ENCODE measurements around the gene ATG7.
"Not testable (repeated sequence)": the region's sequence is repeated elsewhere in the genome, so short reads cannot be mapped to it uniquely, and the experiment has no call there.

The ATG7 gene

DNA sequence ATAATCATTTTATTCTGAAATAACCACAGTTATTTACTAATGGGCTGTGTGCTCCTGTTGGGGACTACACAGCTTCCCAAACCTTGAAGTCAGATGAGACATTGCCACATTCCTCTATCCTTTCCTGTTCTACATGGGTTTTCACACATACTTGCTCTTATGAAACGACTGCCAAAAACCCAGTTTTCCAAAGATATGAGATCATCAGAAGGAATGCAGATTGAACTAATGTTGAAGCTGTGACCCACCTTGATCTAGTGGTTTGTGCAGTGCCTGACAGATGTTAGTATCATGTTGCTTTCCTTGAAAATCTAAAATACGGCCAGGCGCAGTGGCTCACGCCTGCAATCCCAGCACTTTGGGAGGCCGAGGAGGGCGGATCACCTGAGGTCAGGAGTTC lies 226.9 kb downstream of the ATG7 start:
- DNase-seq (ENCODE audit: low spot score): no peak
- TF ChIP-seq, protein P1, sequence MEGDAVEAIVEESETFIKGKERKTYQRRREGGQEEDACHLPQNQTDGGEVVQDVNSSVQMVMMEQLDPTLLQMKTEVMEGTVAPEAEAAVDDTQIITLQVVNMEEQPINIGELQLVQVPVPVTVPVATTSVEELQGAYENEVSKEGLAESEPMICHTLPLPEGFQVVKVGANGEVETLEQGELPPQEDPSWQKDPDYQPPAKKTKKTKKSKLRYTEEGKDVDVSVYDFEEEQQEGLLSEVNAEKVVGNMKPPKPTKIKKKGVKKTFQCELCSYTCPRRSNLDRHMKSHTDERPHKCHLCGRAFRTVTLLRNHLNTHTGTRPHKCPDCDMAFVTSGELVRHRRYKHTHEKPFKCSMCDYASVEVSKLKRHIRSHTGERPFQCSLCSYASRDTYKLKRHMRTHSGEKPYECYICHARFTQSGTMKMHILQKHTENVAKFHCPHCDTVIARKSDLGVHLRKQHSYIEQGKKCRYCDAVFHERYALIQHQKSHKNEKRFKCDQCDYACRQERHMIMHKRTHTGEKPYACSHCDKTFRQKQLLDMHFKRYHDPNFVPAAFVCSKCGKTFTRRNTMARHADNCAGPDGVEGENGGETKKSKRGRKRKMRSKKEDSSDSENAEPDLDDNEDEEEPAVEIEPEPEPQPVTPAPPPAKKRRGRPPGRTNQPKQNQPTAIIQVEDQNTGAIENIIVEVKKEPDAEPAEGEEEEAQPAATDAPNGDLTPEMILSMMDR (IDR thresholded peaks at IDR 0.05; ENCODE audit: extremely low read depth, missing control alignments): no peak

DNA sequence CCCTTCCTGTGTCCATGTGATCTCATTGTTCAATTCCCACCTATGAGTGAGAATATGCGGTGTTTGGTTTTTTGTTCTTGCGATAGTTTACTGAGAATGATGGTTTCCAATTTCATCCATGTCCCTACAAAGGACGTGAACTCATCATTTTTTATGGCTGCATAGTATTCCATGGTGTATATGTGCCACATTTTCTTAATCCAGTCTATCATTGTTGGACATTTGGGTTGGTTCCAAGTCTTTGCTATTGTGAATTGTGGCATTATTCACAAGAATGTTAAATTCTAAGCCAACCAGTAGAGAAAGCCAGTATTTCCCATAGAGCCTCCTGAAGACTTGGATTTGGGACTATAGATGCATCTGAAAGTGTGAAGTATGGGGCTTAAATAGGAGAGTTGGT lies 230.2 kb downstream of the ATG7 start:
- DNase-seq (ENCODE audit: low spot score): not testable (repeated sequence)

DNA sequence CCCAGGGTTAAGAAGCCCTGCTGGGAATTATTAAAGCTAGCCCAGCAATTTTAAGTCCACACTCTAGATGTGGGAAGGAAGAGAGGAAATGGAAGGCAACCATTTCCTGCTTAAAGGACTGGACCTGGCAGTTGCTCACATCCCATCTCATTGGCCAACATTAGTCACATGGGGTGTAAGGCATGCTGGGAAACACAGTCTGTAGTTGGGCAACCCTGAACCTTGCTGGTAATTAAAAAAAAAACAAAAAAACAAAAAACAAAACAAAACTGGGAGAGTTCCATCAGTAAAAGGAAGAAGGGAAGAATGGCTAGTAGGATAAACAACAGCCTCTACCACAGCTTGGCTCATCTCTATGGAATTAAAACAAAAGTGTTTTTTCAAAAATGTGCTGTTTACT lies 235.5 kb downstream of the ATG7 start:
- TF ChIP-seq, protein P1 (IDR thresholded peaks at IDR 0.05; ENCODE audit: extremely low read depth, missing control alignments): no peak
- DNase-seq (ENCODE audit: low spot score): no peak

DNA sequence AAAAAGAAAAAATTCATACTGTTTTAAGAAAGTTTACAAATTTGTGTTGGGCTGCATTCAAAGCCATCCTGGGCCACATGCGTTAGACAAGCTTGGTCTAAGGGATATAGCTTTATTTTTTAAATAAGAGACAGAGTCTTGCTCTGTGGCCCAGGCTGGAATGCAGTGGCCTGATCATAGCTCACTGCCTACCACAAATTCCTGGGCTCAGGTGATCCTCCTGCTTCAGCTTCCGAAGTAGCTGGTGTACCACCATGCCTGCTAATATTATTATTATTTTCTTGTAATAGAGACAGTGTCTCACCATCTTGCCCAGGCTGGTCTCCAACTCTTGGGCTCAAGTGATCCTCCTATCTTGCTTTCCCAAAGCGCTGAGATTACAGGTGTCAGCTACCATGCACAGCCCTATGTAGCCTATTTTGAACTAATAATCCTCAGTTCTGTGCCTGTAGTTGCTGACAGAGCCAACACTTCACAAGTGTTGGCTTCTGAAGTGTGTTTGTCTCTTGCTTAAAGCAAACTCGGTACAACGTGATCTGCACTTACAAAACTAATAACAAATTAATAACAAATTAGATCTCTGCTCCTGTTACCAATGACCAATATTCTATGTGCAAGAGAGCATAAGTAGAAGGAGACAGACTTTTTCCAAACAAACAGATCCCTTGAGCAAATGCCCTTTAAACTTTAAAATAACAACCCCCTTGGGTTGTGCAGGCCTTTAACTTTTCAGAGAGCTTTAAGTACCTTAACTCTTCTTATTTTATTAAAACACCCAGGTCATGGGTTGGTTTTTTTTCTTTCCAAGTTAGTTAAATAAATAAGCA lies 236.4 kb downstream of the ATG7 start:
- DNase-seq (ENCODE audit: low spot score): no peak
- TF ChIP-seq, protein P1 (IDR thresholded peaks at IDR 0.05; ENCODE audit: extremely low read depth, missing control alignments): no peak

DNA sequence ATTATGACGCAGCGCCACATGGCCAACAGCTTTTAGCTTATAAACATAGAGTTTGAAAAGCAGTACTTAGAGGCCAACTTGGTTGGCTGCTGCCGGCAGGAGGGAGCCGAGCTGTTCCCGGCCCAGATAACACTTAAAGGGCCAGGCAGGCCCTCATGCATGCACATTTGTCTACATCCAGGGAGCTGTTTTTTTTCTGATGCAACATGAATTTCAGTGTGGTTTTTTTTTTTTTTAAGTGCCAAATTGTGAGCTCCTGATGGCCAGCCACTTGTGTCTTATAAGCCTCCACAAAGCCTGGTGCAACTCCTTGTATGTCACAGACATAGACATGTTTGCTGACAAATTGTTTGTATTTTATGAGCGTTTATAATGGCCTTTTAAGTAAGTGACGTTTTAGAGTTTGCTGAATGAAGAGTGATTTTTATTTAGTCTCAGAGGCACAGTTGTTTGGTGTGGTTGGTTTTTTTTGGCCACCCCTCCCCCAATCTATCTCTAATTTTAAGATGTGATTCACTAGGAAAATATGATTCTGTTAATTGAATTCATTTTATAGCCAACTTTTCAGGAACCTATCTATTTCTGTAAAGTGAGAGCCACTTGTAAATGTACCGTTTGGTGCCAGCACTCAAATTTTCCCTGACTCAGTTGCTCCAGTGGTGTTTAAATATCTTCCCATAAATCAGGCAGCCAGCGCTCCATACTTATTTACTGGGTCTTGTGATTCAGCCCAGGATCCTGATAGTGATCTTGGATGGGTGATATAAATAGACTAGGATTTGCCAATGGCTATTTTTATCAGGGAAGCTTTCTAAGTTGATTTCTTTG lies 237.2 kb downstream of the ATG7 start:
- no peak for DNase-seq (ENCODE audit: low spot score)
- TF ChIP-seq, protein P1 (IDR thresholded peaks at IDR 0.05; ENCODE audit: extremely low read depth, missing control alignments): no peak

DNA sequence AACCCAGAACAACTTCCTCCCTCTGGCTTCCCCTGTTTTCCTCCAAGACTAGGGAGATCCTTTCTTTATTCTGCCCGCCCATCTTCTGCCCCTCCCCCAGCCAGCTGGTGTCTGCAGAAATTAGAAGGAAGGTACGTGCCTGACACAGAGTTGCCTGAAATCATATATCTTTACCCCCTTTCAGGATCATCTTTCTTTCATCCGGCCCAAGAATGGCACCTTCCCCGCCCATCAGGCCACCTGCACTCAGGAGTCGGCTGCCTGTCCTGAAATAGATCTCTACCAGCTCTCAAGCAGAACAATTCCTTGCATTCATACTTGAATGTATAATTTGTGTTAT lies 237.8 kb downstream of the ATG7 start:
- DNase-seq (ENCODE audit: low spot score): no peak
- TF ChIP-seq, protein P1 (IDR thresholded peaks at IDR 0.05; ENCODE audit: extremely low read depth, missing control alignments): no peak

DNA sequence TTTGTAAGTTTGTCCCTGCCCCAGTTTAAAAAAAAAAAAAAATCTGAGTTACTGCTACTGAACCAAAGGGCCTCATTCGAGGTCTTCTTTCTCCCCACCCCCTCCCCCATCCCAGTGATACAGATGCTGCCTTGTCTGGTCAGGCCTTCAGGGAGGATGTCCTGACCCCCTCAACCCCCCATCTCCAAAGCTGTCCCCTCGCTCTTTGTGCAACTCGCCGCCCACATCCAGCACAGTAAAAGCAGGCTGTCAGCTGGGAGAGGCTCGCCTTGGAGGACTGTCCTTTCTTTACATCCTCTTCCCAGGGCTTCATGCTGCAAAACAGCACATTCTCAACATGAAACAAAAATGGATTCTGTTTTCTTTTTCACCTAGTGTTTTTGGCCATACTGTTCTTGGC lies 238.2 kb downstream of the ATG7 start:
- no peak for DNase-seq (ENCODE audit: low spot score)
- TF ChIP-seq, protein P1 (IDR thresholded peaks at IDR 0.05; ENCODE audit: extremely low read depth, missing control alignments): no peak

DNA sequence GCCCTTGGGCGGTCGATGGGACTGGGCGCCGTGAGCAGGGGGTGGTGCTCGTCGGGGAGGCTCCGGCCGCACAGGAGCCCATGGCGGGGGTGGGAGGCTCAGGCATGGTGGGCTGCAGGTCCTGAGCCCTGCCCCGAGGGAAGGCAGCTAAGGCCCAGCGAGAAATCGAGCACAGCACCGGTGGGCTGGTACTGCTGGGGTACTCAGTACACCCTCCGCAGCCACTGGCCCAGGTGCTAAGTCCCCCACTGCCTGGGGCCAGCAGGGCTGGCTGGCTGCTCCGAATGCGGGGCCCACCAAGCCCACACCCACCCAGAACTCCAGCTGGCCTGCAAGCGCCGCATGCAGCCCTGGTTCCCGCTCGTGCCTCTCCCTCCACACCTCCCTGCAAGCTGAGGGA lies 239.4 kb downstream of the ATG7 start:
- not testable (repeated sequence) for DNase-seq (ENCODE audit: low spot score)

DNA sequence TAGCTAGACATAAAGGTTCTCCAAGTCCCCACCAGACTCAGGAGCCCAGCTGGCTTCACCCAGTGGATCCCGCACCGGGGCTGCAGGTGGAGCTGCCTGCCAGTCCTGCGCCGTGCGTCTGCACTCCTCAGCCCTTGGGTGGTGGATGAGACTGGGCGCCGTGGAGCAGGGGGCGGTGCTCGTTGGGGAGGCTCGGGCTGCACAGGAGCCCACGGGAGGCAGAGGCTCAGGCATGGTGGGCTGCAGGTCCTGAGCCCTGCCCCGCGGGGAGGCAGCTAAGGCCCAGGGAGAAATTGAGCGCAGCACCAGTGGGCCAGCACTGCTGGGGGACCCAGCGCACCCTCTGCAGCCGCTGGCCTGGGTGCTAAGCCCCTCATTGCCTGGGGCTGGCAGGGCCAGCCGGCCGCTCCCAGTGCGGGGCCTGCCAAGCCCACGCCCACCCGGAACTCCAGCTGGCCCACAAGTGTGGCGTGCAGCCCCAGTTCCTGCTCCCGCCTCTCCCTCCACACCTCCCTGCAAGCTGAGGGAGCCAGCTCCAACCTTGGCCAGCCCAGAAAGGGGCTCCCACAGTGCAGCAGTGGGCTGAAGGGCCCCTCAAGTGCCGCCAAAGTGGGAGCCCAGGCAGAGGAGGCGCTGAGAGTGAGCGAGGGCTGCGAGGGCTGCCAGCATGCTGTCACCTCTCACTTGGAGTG lies 241.1 kb downstream of the ATG7 start:
- DNase-seq (ENCODE audit: low spot score): not testable (repeated sequence)
